ENCODE measurements around the gene GALNT14. TPM values are rescaled to one million over a fixed set of nuclear protein-coding genes. Genes with fewer than 3 reads are reported as not detected.

Gene GALNT14
- total RNA-seq, 1 donor from 2014 or later, result 6.4 TPM

GRCh38 chr2:31047599-31047998, 90.6 kb downstream of the GALNT14 start:
- peaks cover 5% of the 10 kb centered on the region for H3K27me3 Mint-ChIP-seq (ENCODE audit: insufficient read depth, low read depth)
- no peaks in the 10 kb centered on the region for H3K4me1 ChIP-seq
- no peak overlapping the region for H3K27ac Mint-ChIP-seq

GRCh38 chr2:31038385-31038784, 99.9 kb downstream of the GALNT14 start:
- no peaks in the 10 kb centered on the region for H3K36me3 Mint-ChIP-seq
- no peaks in the 10 kb centered on the region for H3K4me1 ChIP-seq
- TF ChIP-seq EZH2phosphoT487 (IDR thresholded peaks at IDR 0.05), result no peak
- TF ChIP-seq CTCF (IDR thresholded peaks at IDR 0.05), result peak; percentile 43
- no peaks in the 10 kb centered on the region for H3F3A ChIP-seq (ENCODE audit: low read depth)
- no peak overlapping the region for H3K4me2 ChIP-seq
- H3K27me3 Mint-ChIP-seq (ENCODE audit: insufficient read depth, low read depth), result no peaks in the 10 kb centered on the region
- H3K36me3 ChIP-seq, result no peaks in the 10 kb centered on the region
- H3K9ac ChIP-seq, result no peak overlapping the region
- H3K9me3 Mint-ChIP-seq, result peaks cover 27% of the 10 kb centered on the region
- DNase-seq (ENCODE audit: low spot score), result peak; percentile 51
- H3K9me3 ChIP-seq (ENCODE audit: low read depth), result peaks cover 6% of the 10 kb centered on the region
- H3K27ac Mint-ChIP-seq, result no peak overlapping the region
- H3K27ac ChIP-seq, result no peak overlapping the region
- H3K79me2 ChIP-seq (ENCODE audit: low read depth), result no peaks in the 10 kb centered on the region
- no peaks in the 10 kb centered on the region for H4K20me1 ChIP-seq (ENCODE audit: low read depth)
- H3K4me3 ChIP-seq, result no peak overlapping the region
- no peak overlapping the region for H2AFZ ChIP-seq (replicated peaks)
- no peak overlapping the region for H3K4me3 Mint-ChIP-seq
- no peaks in the 10 kb centered on the region for H3K27me3 ChIP-seq
- H3K4me1 Mint-ChIP-seq, result no peaks in the 10 kb centered on the region

More at GRCh38 chr2:31047599-31047998, 90.6 kb downstream of the GALNT14 start:
- H3K4me2 ChIP-seq, result no peak overlapping the region
- H3K36me3 Mint-ChIP-seq, result no peaks in the 10 kb centered on the region
- H3K27ac ChIP-seq, result no peak overlapping the region
- H3K4me1 Mint-ChIP-seq, result no peaks in the 10 kb centered on the region
- H3K4me3 Mint-ChIP-seq, result no peak overlapping the region
- no peaks in the 10 kb centered on the region for H3K9me3 ChIP-seq (ENCODE audit: low read depth)
- H3K9me3 Mint-ChIP-seq, result no peaks in the 10 kb centered on the region
- H3K27me3 ChIP-seq, result no peaks in the 10 kb centered on the region
- DNase-seq (ENCODE audit: low spot score), result no peak
- no peaks in the 10 kb centered on the region for H3K36me3 ChIP-seq
- H3F3A ChIP-seq (ENCODE audit: low read depth), result no peaks in the 10 kb centered on the region
- no peak overlapping the region for H3K9ac ChIP-seq
- H4K20me1 ChIP-seq (ENCODE audit: low read depth), result no peaks in the 10 kb centered on the region
- H3K79me2 ChIP-seq (ENCODE audit: low read depth), result no peaks in the 10 kb centered on the region
- TF ChIP-seq EZH2 (IDR thresholded peaks at IDR 0.05), result no peak
- TF ChIP-seq CTCF (IDR thresholded peaks at IDR 0.05), result no peak
- TF ChIP-seq EZH2phosphoT487 (IDR thresholded peaks at IDR 0.05), result no peak
- no peak overlapping the region for H2AFZ ChIP-seq (replicated peaks)
- H3K4me3 ChIP-seq, result no peak overlapping the region

GRCh38 chr2:31037058-31037457, 101.2 kb downstream of the GALNT14 start:
- no peaks in the 10 kb centered on the region for H3K36me3 ChIP-seq
- no peaks in the 10 kb centered on the region for H3K4me1 ChIP-seq
- Mint-ChIP-seq H3K4me1 (no peaks in the 10 kb centered on the region), H3K27ac (no peak overlapping the region), H3K36me3 (no peaks in the 10 kb centered on the region), H3K4me3 (no peak overlapping the region), H3K9me3 (peaks cover 27% of the 10 kb centered on the region), H3K27me3 (ENCODE audit: insufficient read depth, low read depth) (no peaks in the 10 kb centered on the region)
- no peak overlapping the region for H3K4me3 ChIP-seq
- no peak overlapping the region for H3K4me2 ChIP-seq
- H3K27ac ChIP-seq, result no peak overlapping the region
- no peaks in the 10 kb centered on the region for H3F3A ChIP-seq (ENCODE audit: low read depth)
- H2AFZ ChIP-seq (replicated peaks), result no peak overlapping the region
- H3K27me3 ChIP-seq, result no peaks in the 10 kb centered on the region
- no peak for DNase-seq (ENCODE audit: low spot score)
- peaks cover 6% of the 10 kb centered on the region for H3K9me3 ChIP-seq (ENCODE audit: low read depth)
- H4K20me1 ChIP-seq (ENCODE audit: low read depth), result no peaks in the 10 kb centered on the region
- H3K9ac ChIP-seq, result no peak overlapping the region
- TF ChIP-seq EZH2phosphoT487 (IDR thresholded peaks at IDR 0.05) (no peak), EZH2 (IDR thresholded peaks at IDR 0.05) (no peak), CTCF (IDR thresholded peaks at IDR 0.05) (no peak)
- no peaks in the 10 kb centered on the region for H3K79me2 ChIP-seq (ENCODE audit: low read depth)
